NCI-H345 treated with DMSO at 0.1 percent for 48 hours (cell line): Measurements from ENCODE around the gene PDCD1LG2.
"Not testable (repeated sequence)": the region's sequence is repeated elsewhere in the genome, so short reads cannot be mapped to it uniquely, and the experiment has no call there.

Source experiments
- DNase-seq: peaks from one replicate; lab custom pipeline; 2025; ENCODE audit not compliant: unreplicated experiment; lab: John Stamatoyannopoulos, UW

The PDCD1LG2 gene

GRCh38 chr9:5563417-5563815 is 53.1 kb downstream of the PDCD1LG2 start:
- no peak for DNase-seq

GRCh38 chr9:5563886-5564285 is 53.6 kb downstream of the PDCD1LG2 start:
- no peak for DNase-seq

- DNase-seq, result no peak
These were observed 55.8 kb downstream of the PDCD1LG2 start for GRCh38 chr9:5566054-5566618.

- DNase-seq, result no peak
These were observed 58.5 kb downstream of the PDCD1LG2 start for GRCh38 chr9:5568868-5569267.

- no peak for DNase-seq
These were observed 59.1 kb downstream of the PDCD1LG2 start for GRCh38 chr9:5569409-5569808.

GRCh38 chr9:5569891-5570290 is 59.6 kb downstream of the PDCD1LG2 start:
- DNase-seq, result no peak

GRCh38 chr9:5571629-5572232 is 61.4 kb downstream of the PDCD1LG2 start:
- DNase-seq, result no peak

GRCh38 chr9:5574097-5574496 is 63.8 kb downstream of the PDCD1LG2 start:
- DNase-seq, result no peak

GRCh38 chr9:5575000-5575399 is 64.7 kb downstream of the PDCD1LG2 start:
- DNase-seq, result no peak

GRCh38 chr9:5577225-5577624 is 66.9 kb downstream of the PDCD1LG2 start:
- no peak for DNase-seq

- no peak for DNase-seq
These were observed 67.8 kb downstream of the PDCD1LG2 start for GRCh38 chr9:5578018-5578697.

- no peak for DNase-seq
These were observed 68.4 kb downstream of the PDCD1LG2 start for GRCh38 chr9:5578698-5579085.

- no peak for DNase-seq
These were observed 69.5 kb downstream of the PDCD1LG2 start for GRCh38 chr9:5579881-5580280.

GRCh38 chr9:5580650-5581049 is 70.3 kb downstream of the PDCD1LG2 start:
- DNase-seq, result no peak

GRCh38 chr9:5581706-5582105 is 71.4 kb downstream of the PDCD1LG2 start:
- not testable (repeated sequence) for DNase-seq

GRCh38 chr9:5582835-5583195 is 72.5 kb downstream of the PDCD1LG2 start:
- DNase-seq, result no peak

GRCh38 chr9:5586391-5586802 is 76.1 kb downstream of the PDCD1LG2 start:
- DNase-seq, result no peak

- DNase-seq, result no peak
These were observed 76.7 kb downstream of the PDCD1LG2 start for GRCh38 chr9:5587024-5587423.

- DNase-seq, result no peak
These were observed 81.9 kb downstream of the PDCD1LG2 start for GRCh38 chr9:5592231-5592630.

- DNase-seq, result no peak
These were observed 82.6 kb downstream of the PDCD1LG2 start for GRCh38 chr9:5592904-5593303.

GRCh38 chr9:5593904-5594303 is 83.6 kb downstream of the PDCD1LG2 start:
- DNase-seq, result no peak

- no peak for DNase-seq
These were observed 85.8 kb downstream of the PDCD1LG2 start for GRCh38 chr9:5596173-5596572.
